VCaP (cell line): ENCODE results near the gene SORCS3.
A peak's percentile ranks its signal among the peaks of the same experiment; 100 is the strongest.

Source experiments
- H3K27ac ChIP-seq: fragments of 450-650 bp; 2 replicates; pipeline ENCODE4 v1.5.1; 2017
- TF ChIP-seq, protein P1 (sequence below): fragments of 450-650 bp; conservative IDR thresholded peaks from 2 replicates; pipeline ENCODE4 v1.5.1; 2017; ENCODE audit warnings: mild to moderate bottlenecking, moderate library complexity

Gene SORCS3

DNA sequence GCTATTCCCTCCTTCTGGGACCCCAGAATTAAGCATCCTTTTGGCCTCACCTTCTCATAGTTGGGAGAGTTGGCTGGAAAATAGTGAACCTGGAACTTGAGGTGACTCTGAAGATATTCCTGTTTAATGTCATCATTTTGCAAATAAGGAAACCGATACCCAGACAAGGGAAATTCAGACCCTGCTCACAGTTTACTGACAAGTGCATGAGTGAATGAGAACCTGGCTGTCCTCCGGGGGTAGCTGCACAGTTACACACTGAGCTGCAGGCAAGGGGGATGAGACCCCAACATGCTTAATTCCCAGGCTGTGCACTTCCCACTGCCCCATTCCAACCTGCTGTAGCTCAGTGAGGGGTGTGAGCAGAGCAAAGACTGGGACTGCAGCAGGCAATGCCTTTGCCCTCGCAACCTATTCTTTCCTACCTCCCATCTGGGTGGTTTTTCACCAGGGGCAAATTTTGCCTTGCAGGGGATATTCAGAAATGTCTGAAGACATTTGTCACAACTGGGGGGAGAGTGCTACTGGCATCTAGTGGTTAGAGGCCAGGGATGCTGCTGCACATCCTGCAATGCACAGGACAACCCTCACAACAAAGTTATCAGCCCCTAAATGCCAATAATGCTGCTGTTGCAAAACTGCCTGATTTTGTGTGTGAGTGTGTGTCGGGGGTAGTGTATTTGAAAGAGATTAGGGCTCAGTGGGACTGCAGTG lies 136.2 kb downstream of the SORCS3 start:
- no peak overlapping the region for H3K27ac ChIP-seq
- TF ChIP-seq, protein P1, sequence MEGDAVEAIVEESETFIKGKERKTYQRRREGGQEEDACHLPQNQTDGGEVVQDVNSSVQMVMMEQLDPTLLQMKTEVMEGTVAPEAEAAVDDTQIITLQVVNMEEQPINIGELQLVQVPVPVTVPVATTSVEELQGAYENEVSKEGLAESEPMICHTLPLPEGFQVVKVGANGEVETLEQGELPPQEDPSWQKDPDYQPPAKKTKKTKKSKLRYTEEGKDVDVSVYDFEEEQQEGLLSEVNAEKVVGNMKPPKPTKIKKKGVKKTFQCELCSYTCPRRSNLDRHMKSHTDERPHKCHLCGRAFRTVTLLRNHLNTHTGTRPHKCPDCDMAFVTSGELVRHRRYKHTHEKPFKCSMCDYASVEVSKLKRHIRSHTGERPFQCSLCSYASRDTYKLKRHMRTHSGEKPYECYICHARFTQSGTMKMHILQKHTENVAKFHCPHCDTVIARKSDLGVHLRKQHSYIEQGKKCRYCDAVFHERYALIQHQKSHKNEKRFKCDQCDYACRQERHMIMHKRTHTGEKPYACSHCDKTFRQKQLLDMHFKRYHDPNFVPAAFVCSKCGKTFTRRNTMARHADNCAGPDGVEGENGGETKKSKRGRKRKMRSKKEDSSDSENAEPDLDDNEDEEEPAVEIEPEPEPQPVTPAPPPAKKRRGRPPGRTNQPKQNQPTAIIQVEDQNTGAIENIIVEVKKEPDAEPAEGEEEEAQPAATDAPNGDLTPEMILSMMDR: peak; percentile 23

DNA sequence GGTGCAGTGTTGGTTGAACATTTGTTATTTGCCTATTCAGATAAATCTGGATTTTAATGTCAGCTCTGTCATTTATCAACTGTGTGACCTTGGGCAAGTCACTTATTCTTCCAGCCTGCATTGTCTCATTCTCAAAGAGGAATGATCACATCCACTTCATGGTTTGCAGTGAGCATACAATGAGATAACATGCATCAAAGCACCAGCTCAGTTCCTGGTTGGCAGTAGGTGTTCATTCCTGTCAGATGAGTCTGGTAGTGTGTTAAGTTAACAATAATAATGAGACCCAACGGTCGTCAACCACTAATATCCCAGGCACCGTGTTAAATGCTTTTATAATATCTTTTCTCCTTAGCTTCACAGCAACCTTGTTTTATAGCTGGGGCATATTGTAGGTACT lies 137.3 kb downstream of the SORCS3 start:
- H3K27ac ChIP-seq: no peak overlapping the region
- TF ChIP-seq, protein P1: no peak

DNA sequence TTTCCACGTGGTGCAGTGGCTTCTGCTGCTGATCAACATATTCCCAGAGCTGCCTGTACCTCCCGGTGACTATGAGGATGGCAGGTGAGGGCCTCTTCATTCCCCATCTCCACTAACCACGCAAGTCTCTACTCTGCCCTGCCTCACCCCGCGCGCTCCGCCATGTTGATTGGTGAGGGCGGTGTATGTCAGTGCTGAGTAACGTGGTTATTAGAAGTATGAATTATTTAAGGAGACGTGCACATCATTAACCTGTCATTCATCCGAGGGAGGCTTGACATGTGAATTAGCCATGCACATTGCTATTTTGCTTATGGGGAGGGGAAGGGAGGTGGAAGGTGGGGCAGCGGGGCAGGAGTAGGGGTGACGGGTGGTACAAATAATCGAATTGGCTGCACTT lies 138.6 kb downstream of the SORCS3 start:
- H3K27ac ChIP-seq: no peak overlapping the region
- TF ChIP-seq, protein P1: no peak

DNA sequence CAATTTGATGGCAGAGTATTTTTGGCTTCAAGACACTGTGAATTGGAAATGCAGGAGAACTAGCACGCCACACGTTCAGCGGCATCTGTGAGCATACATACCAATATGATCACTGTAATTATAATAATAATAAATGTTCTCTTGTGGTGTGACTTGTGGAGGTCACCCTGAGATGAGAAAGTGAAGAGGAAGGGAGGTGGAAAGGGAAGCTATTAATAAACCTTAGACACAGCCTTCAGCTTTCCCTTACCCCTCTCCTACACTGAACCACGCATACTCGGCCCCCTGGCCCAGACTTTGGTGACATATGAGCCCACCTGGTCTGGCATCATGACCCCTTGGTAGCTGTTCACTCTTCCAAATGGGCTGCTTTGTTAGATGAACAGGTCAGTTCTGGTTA lies 139.1 kb downstream of the SORCS3 start:
- TF ChIP-seq, protein P1: no peak
- H3K27ac ChIP-seq: no peak overlapping the region

DNA sequence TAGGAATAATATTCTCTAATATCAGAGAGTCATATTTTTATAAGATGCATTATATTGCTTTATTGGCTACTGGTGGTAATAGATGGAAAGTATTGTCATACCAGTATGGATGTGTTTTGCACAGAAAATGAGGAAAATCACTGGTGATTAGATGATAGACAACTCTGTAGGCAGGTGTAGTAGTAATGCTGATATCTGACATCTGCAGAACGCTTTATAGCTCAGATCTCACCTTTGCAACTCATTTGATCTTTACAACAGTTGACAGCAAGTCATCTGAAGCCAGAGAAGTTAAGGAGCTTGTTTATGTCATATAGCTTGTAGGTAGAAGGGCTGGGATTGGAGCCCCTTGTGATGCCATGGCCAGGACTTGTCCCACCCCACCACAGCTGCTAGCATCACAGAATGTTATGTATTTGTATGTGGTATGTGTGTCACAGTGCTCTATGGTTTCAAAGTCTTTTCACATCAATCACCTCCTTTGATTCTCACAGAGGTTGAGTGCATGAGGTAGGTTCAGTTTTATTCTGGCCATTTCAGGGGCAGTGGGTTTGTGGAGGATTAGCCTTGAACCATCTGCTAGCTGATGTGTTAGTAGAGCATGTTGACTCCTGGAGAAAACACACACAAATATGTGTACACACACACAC lies 140.0 kb downstream of the SORCS3 start:
- TF ChIP-seq, protein P1: no peak
- H3K27ac ChIP-seq: no peak overlapping the region

DNA sequence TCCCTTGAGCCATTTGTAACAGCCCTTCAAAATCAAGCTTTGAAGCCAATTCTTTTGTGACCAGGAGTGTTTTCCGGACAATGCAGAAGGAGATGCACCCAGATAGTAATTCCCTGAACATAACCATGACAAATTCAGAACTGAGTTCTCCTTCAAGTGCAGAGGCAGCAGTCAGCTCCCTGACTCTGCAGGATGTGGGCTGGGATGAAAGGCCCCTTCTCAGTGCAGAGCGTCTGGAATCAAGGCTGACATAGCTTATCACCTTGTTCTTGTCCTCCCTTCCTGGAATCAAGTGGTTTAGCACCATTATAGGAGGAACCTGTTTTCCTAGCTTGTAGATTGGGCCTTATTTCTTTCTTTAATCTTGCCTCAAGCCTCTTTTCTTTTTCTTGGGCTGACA lies 143.4 kb downstream of the SORCS3 start:
- TF ChIP-seq, protein P1: no peak

DNA sequence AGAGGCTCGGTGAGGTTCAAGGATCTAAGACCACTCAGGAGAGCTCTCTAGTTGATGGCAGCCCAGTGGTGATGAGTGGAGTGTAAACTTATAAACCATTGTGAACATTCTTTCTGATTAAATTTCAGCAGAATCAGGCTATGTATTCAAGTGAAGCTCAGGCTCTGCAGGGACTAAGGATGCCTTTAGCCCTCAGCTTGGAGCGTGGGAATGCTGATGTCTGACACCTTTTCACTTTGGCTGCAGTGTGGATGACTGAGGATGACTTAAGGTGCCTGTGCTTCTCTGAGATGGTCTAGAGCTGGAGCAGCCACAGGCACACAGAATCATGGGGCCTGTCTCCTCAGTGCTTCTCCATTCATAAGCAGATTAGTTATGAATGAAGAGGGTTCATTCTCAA lies 150.4 kb downstream of the SORCS3 start:
- TF ChIP-seq, protein P1: no peak
- no peak overlapping the region for H3K27ac ChIP-seq

More for the DNA sequence above, 143.4 kb downstream of the SORCS3 start:
- H3K27ac ChIP-seq: no peak overlapping the region
